Esophagus muscularis mucosa (tissue), 4 donors: ENCODE measurements around the gene NEK9. TPM values are rescaled to one million over a fixed set of nuclear protein-coding genes. Genes with fewer than 3 reads are reported as not detected.

Experiments
- DNase-seq: peaks from one replicate; pipeline ENCODE4 v3.0.0-alpha.2; 2017; ENCODE audit errors: extremely low spot score
- H3K27ac ChIP-seq, 4 donors: fragments of 200-600 bp; sonication (generic); replicated peaks in 1 of 4; 1 replicate in 3 of 4; 2 replicates in 1 of 4; pipeline ENCODE4 v1.5.1; 2016 to 2019; ENCODE audit warnings: mild to moderate bottlenecking in 1 of 4
- H3K27me3 ChIP-seq, 4 donors: fragments of 200-600 bp; sonication (generic); one replicate each; pipeline versions ENCODE4 v1.5.1 to v1.6.0; 2016 to 2019
- H3K36me3 ChIP-seq, 4 donors: fragments of 200-600 bp; sonication (generic); one replicate each; pipeline ENCODE4 v1.5.1; 2016 to 2019
- H3K4me1 ChIP-seq, 4 donors: fragments of 200-600 bp; sonication (generic); one replicate each; pipeline ENCODE4 v1.5.1; 2016 to 2019
- H3K4me3 ChIP-seq, 4 donors: fragments of 200-600 bp; sonication (generic); 1 replicate in 2 of 4; 2 replicates in 2 of 4; pipeline ENCODE4 v1.5.1; 2016 to 2019; ENCODE audit warnings: mild to moderate bottlenecking in 4 of 4, moderate library complexity in 1 of 4
- H3K9me3 ChIP-seq, 4 donors: fragments of 200-600 bp; sonication (generic); 1 replicate in 3 of 4; 2 replicates in 1 of 4; pipeline ENCODE4 v1.5.1; 2016 to 2019
- CTCF ChIP-seq, 3 experiments: fragments of 200-600 bp in 2 of 3; fragments of 450-650 bp in 1 of 3; sonication (generic) in 2 of 3; IDR thresholded peaks; one replicate each; pipeline ENCODE4 v1.5.1; 2017 to 2019; ENCODE audit warnings: antibody characterized with exemption in 3 of 3, mild to moderate bottlenecking in 2 of 3, moderate library complexity in 1 of 3
- EP300 ChIP-seq: sonication (generic); formaldehyde crosslinking; IDR thresholded peaks from one replicate; pipeline ENCODE4 v1.6.1; 2017; ENCODE audit warnings: antibody characterized with exemption
- POLR2A ChIP-seq: fragments of 450-650 bp; IDR thresholded peaks from one replicate; pipeline ENCODE4 v1.6.1; 2017; ENCODE audit warnings: antibody characterized with exemption, moderate library complexity, mild to moderate bottlenecking, low read depth
- POLR2AphosphoS5 ChIP-seq, 2 donors: sonication (generic); formaldehyde crosslinking; IDR thresholded peaks; one replicate each; pipeline ENCODE4 v1.6.1; 2017; ENCODE audit warnings: antibody characterized with exemption in 2 of 2
- WGBS: methylation state at CpG from one replicate; pipeline ENCODE4 v1.1.5; 2018; 5-methylcytosine and 5-hydroxymethylcytosine counted together
- intact Hi-C: fragments of 100-400 bp; cut with DNase I; formaldehyde crosslinking; loops from one replicate; pipeline ENCODE4 v1.15.1; 2023
- total RNA-seq, 4 donors: library from RNA; depleted of rRNA; stranded (reverse); fragments of >200 nt; gene quantifications; one replicate each; pipeline versions ENCODE4 v1.1.0 to v1.2.1, GENCODE V29; 2016

The NEK9 gene
- total RNA-seq, 4 donors from 2014 or later: 52.3 to 111 (median 79.0) TPM

GRCh38 chr14:75121552-75121951 lies 5.3 kb downstream of the NEK9 start:
- Histone ChIP-seq H3K9me3 (no peaks in the 10 kb centered on the region), H3K4me1 (peaks cover 12 to 28% (median 27%) of the 10 kb centered on the region in 4 donors), H3K36me3 (peaks cover 10 to 51% (median 41%) of the 10 kb centered on the region in 4 donors), H3K27me3 (no peaks in the 10 kb centered on the region), H3K27ac (no peak overlapping the region), H3K4me3 (no peak overlapping the region)
- DNase-seq: no peak
- TF ChIP-seq POLR2A: no peak
- no peak for TF ChIP-seq CTCF (IDR thresholded peaks at IDR 0.05)
- no peak for TF ChIP-seq EP300
- no peak for TF ChIP-seq POLR2AphosphoS5 (IDR thresholded peaks at IDR 0.05)
- intact Hi-C loops: no loop called here
- WGBS: 91% methylated on average over 7 of the region's 7 CpGs

- TF ChIP-seq CTCF (IDR thresholded peaks at IDR 0.05) (no peak), EP300 (no peak), POLR2AphosphoS5 (IDR thresholded peaks at IDR 0.05) (no peak), POLR2A (no peak)
- DNase-seq: peak; percentile 0
- no peaks in the 10 kb centered on the region for H3K9me3 ChIP-seq
- H3K4me3 ChIP-seq: no peak overlapping the region
- H3K36me3 ChIP-seq: peaks cover 16 to 60% (median 49%) of the 10 kb centered on the region in 4 donors
- H3K27ac ChIP-seq: no peak overlapping the region
- peaks cover 10 to 22% (median 20%) of the 10 kb centered on the region in 4 donors for H3K4me1 ChIP-seq
- no peaks in the 10 kb centered on the region for H3K27me3 ChIP-seq
- 63% methylated on average over 3 of the region's 3 CpGs for WGBS
- intact Hi-C loops: no loop called here
These were observed 6.1 kb downstream of the NEK9 start for GRCh38 chr14:75120541-75121291.

- H3K9me3 ChIP-seq: no peaks in the 10 kb centered on the region
- H3K4me3 ChIP-seq: no peak overlapping the region
- no peak for DNase-seq
- peaks cover 0 to 5% (median 4%) of the 10 kb centered on the region in 4 donors for H3K4me1 ChIP-seq
- H3K27ac ChIP-seq: no peak overlapping the region
- TF ChIP-seq CTCF (IDR thresholded peaks at IDR 0.05) (no peak), EP300 (no peak), POLR2A (no peak), POLR2AphosphoS5 (IDR thresholded peaks at IDR 0.05) (no peak)
- WGBS: 86% methylated on average over 2 of the region's 2 CpGs
- H3K27me3 ChIP-seq: no peaks in the 10 kb centered on the region
- peaks cover 26 to 76% (median 64%) of the 10 kb centered on the region in 4 donors for H3K36me3 ChIP-seq
- intact Hi-C loops: no loop called here
These were observed 7.8 kb downstream of the NEK9 start for GRCh38 chr14:75119056-75119455.

- H3K4me3 ChIP-seq: no peak overlapping the region
- 73% methylated on average over 5 of the region's 5 CpGs for WGBS
- peaks cover 62 to 100% (median 96%) of the 10 kb centered on the region in 4 donors for H3K36me3 ChIP-seq
- no peak for TF ChIP-seq EP300
- TF ChIP-seq POLR2A: no peak
- TF ChIP-seq POLR2AphosphoS5 (IDR thresholded peaks at IDR 0.05): no peak
- TF ChIP-seq CTCF (IDR thresholded peaks at IDR 0.05): no peak
- intact Hi-C loops: no loop called here
- no peaks in the 10 kb centered on the region for H3K4me1 ChIP-seq
- no peaks in the 10 kb centered on the region for H3K27me3 ChIP-seq
- no peak for DNase-seq
- H3K27ac ChIP-seq: no peak overlapping the region
- no peaks in the 10 kb centered on the region for H3K9me3 ChIP-seq
These were observed 12.8 kb downstream of the NEK9 start for GRCh38 chr14:75113932-75114539.
